GM10248 (cell line): Measurements from ENCODE around the gene EXOC6.

Experiments
- CTCF ChIA-PET: fragments of 300-600 bp; sonication (Branson Sonifier 250); formaldehyde crosslinking; extraction: SDS; loops from one replicate; lab custom pipeline; 2021; ENCODE audit warnings: antibody characterized with exemption; lab: Yijun Ruan, JAX
- POLR2A ChIA-PET: fragments of 350-650 bp; sonication (Branson Sonifier 250); formaldehyde crosslinking; extraction: SDS; loops from one replicate; lab custom pipeline; 2020; ENCODE audit warnings: antibody characterized with exemption; lab: Yijun Ruan, JAX
- DNase-seq: peaks from one replicate; pipeline ENCODE4 v3.0.0; 2012; ENCODE audit errors: extremely low spot score
- CTCF ChIP-seq: IDR thresholded peaks from 2 replicates; pipeline ENCODE4 v1.5.1; 2012; ENCODE audit warnings: mild to moderate bottlenecking, low read depth; ENCODE audit errors: extremely low read depth, missing control alignments, control extremely low read depth

EXOC6 gene

GRCh38 chr10:93083743-93084539 is 235.6 kb downstream of the EXOC6 start:
- DNase-seq: no peak
- ChIA-PET POLR2A (no interaction called here), CTCF (no interaction called here)
- no peak for TF ChIP-seq CTCF

- POLR2A ChIA-PET: no interaction called here
- CTCF ChIA-PET: interaction anchor here (0.9 to 1.5 kb wide), 2 partner anchors 9 to 268 kb away, joined by 3 to 5 read pairs; no protein-coding TSS in a partner anchor
- DNase-seq: peak; percentile 2
- no peak for TF ChIP-seq CTCF
These were observed 237.0 kb downstream of the EXOC6 start for GRCh38 chr10:93085272-93085859.

- ChIA-PET CTCF (interaction anchor here (1.0 to 1.5 kb wide), 3 partner anchors 121 to 290 kb away, joined by 3 to 5 read pairs (median 3); no protein-coding TSS in a partner anchor), POLR2A (no interaction called here)
- DNase-seq: no peak
- no peak for TF ChIP-seq CTCF
These were observed 238.0 kb downstream of the EXOC6 start for GRCh38 chr10:93086289-93086688.

GRCh38 chr10:93087846-93088245 is 239.5 kb downstream of the EXOC6 start:
- DNase-seq: no peak
- no peak for TF ChIP-seq CTCF
- ChIA-PET CTCF (interaction anchor here (1.0 to 2.1 kb wide), 3 partner anchors 8 to 423 kb away, joined by 3 to 6 read pairs (median 3); no protein-coding TSS in a partner anchor), POLR2A (no interaction called here)

- peak; percentile 3 for DNase-seq
- TF ChIP-seq CTCF: no peak
- POLR2A ChIA-PET: no interaction called here
- CTCF ChIA-PET: interaction anchor here (0.9 to 2.1 kb wide), 3 partner anchors 8 to 423 kb away, joined by 3 to 6 read pairs (median 3); no protein-coding TSS in a partner anchor
These were observed 240.1 kb downstream of the EXOC6 start for GRCh38 chr10:93088466-93088865.

GRCh38 chr10:93090619-93091018 is 242.3 kb downstream of the EXOC6 start:
- no peak for TF ChIP-seq CTCF
- CTCF ChIA-PET: interaction anchor here (1.2 kb wide), 1 partner anchor 13 kb away, joined by 3 read pairs; no protein-coding TSS in a partner anchor
- DNase-seq: no peak
- POLR2A ChIA-PET: no interaction called here
